Fibroblast of lung (primary cell): ENCODE data around the gene EEF1G.
"Not testable (repeated sequence)": the region's sequence is repeated elsewhere in the genome, so short reads cannot be mapped to it uniquely, and the experiment has no call there.

Experiments
- EZH2 ChIP-seq: IDR thresholded peaks from 2 replicates; pipeline ENCODE4 v1.5.1; 2012; ENCODE audit warnings: low read length, control low read depth, mild to moderate bottlenecking; ENCODE audit errors: missing control alignments
- TF ChIP-seq, protein P1 (sequence below), 2 donors: IDR thresholded peaks in 1 of 2; conservative IDR thresholded peaks in 1 of 2; 1 replicate in 1 of 2; 2 replicates in 1 of 2; pipeline ENCODE4 v1.5.1; 2011 to 2012; ENCODE audit warnings: low read length in 2 of 2, control low read depth in 1 of 2, inconsistent platforms in 1 of 2, low read depth in 1 of 2, mild to moderate bottlenecking in 1 of 2

DNA sequence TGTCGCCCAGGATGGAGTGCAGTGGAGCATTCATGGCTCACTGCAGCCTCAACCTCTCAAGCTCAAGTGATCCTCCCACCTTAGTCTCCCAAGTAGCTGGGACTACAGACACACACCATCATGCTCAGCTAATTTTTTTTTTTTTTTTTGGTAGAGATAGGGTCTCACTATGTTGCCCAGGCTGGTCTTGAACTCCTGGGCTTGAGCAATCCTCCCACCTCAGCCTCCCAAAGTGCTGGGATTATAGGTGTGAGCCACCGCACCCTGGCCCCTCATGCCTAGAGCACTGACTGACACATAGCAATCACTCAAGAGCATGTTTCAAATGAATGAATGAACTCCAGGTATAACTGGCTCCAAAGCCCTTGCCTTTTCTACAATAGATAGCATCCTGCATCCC is 23.2 kb downstream of the EEF1G start:
- TF ChIP-seq, protein P1, sequence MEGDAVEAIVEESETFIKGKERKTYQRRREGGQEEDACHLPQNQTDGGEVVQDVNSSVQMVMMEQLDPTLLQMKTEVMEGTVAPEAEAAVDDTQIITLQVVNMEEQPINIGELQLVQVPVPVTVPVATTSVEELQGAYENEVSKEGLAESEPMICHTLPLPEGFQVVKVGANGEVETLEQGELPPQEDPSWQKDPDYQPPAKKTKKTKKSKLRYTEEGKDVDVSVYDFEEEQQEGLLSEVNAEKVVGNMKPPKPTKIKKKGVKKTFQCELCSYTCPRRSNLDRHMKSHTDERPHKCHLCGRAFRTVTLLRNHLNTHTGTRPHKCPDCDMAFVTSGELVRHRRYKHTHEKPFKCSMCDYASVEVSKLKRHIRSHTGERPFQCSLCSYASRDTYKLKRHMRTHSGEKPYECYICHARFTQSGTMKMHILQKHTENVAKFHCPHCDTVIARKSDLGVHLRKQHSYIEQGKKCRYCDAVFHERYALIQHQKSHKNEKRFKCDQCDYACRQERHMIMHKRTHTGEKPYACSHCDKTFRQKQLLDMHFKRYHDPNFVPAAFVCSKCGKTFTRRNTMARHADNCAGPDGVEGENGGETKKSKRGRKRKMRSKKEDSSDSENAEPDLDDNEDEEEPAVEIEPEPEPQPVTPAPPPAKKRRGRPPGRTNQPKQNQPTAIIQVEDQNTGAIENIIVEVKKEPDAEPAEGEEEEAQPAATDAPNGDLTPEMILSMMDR (conservative IDR thresholded peaks at IDR 0.05 in 1 of 2, IDR thresholded peaks at IDR 0.05 in 1 of 2; ENCODE audit: low read depth in 1 of 2, low read length in 2 of 2): not testable (repeated sequence)
- not testable (repeated sequence) for TF ChIP-seq EZH2
